ENCODE measurements around the gene RNF213.

Gene RNF213

GRCh38 chr17:80431246-80432195 is 170.9 kb downstream of the RNF213 start:
- no peak for DNase-seq (ENCODE audit: low read depth)

DNA sequence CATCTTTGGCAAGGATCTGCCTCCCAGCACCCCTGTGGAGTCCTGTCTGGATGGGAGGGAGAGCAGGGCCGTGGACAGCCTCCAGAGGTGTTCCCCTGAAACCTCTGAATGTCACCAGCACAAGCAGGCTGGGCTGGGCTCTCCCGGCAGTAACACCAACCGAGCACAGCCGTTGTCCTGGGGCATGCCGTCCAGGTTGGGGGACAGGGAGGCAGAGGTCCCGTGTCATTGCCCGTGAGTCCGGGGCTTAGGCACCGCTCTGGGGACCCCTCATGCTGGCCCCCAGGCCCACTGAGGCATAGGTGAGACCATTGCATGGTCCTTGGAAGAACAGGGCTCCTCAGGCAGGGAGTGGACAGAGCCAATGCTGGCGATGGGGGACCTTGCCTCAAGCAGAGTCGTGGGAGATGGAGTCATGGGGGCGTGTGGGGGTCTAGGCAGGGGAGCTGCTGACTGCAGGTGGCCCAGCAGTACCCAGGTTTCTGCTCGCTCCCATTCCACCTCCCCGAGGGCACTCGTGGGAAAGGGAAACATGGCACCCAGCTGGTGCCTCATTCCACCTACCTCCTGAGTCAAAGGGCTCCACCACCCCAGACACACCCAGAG is 171.8 kb downstream of the RNF213 start:
- no peak for DNase-seq (ENCODE audit: low read depth)

DNA sequence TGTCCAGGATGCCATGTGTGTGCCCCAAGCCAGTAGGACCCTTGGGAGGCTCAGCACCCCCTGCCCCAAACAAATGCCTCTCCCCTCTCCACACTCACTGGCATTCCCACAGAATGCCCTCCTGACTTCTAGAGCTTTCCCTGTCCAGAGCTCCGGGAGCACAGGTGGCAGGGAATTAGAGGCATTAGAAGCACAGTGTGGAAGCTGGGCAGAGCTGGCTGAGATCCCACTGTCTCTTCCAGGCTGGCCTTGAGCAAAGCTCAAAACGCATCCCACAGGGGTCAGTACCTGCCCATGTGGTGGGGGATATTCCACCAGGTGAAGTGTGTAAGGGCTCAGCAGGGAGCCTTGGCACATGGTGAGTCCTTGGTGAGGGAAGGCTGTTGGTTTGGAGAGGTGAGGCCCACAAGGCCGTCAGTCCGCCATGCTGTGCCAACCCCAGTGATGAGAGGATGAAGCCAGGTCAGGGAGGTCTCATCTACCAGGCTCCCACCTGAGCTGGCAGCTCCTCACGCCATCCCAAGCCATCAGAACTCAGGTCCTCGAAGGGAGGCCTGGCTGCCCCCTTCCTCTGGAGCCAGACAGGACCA is 172.4 kb downstream of the RNF213 start:
- DNase-seq (ENCODE audit: low read depth): no peak

GRCh38 chr17:80433916-80434666 is 173.4 kb downstream of the RNF213 start:
- no peak for DNase-seq (ENCODE audit: low read depth)

DNA sequence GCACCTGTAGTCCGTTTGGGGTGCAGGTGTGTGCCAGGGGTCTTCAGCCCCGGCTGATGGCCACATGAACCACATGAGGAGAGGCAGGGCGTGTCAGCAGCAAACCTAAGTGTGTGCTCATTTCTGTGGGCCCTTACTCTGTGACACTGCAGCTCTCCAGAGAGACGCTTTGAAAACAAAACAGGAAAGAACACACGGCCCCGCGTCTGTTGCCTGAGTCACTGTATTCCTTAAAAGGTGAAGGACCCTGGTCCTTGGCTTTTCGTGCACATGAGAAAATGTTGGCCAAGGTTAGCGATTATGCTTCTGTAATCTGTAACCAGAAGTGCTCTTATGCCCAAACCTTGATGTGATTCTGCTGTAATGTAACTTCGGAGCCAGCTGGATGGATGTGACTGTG is 176.9 kb downstream of the RNF213 start:
- DNase-seq (ENCODE audit: low read depth): no peak

GRCh38 chr17:80438806-80439205 is 178.2 kb downstream of the RNF213 start:
- DNase-seq (ENCODE audit: low read depth): no peak

DNA sequence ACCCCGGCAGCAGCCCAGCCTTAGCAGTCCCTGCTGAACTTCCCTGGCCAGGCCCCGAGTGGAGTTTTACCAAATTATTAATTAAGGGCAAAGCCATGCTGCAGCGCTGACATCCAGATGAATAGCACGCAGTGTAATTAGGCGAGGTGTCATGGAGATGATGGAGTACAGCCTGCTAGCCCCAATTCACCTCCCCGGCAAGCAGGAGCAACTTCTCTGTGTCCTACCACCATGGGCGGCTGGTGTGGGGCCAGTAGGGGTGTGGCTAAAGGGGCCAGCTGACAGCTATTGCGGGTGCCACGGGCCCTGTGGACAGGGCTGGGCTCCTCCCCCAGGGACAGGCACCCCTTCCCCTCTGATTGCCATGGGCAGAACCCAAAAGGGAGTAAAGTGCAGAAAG is 178.8 kb downstream of the RNF213 start:
- no peak for DNase-seq (ENCODE audit: low read depth)

GRCh38 chr17:80441133-80441578 is 180.5 kb downstream of the RNF213 start:
- peak; percentile 45 for DNase-seq (ENCODE audit: low read depth)

DNA sequence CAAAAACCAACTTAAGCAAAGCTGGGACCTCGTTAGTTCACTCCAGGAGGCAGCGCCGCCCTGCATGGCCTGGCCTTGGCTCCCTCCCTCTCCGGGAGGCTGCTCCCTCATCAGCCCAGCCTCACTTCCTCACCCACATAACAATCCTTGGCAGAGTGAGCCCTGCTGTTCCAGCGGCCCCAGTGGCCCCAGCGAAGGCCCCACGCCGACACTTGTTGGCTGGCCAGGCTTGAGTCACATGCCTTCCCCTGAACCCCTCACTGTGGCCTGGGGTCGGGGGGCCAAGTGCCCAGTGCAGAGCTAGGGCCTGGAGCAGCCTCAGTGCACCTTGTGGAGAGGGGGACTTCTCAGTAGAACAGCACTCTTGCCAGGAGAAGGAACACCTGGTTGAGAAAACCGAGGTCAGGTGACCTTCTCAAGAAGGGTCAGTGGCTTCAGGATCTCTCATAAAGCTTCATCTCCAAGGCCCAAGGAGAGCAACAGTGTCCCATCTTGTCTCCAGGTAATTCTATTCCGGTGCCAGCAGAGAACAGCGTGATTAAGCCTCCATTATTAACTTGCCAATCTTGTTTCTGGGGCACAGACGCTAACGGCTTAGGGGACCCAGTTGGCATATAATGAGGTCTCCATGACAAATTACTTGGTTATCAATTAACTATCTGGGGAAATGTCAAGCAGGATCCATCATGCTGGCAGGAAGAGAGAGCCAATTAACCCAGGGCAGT is 181.1 kb downstream of the RNF213 start:
- no peak for DNase-seq (ENCODE audit: low read depth)

DNA sequence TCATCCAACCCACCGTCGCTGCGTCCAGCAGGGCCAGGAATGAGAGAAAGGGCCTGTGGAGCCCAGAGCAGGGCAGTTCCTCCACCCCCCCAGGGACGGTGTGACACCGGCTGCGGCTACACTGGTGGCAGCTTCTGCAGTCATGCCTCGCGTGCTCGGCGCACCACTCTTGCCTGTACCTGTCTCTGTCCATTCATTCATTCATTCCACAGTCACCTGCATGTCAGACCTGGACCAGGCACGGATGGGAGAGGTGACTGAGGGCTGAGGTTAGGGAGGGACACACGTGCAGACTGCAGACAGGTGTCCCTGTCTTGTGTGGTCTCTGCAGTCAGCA is 181.6 kb downstream of the RNF213 start:
- no peak for DNase-seq (ENCODE audit: low read depth)

DNA sequence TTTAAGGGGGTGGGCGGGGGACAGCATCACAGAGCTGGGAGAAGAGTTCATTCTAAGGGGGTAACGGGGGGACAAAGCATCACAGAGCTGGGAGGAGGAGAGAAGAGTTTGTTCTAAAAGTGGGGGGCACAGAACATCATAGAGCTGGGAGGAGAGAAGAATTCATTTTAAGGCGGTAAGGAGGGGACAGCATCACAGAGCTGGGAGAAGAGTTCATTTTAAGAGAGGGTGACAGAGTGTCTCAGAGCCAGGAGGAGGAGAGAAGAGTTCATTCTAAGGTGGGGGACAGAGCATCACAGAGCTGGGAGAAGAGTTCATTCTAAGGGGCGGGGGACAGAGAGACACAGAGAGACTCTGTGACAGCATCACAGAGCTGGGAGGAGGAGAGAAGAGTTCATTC is 182.1 kb downstream of the RNF213 start:
- DNase-seq (ENCODE audit: low read depth): no peak

- DNase-seq (ENCODE audit: low read depth): no peak
Observed at GRCh38 chr17:80443498-80443897, 182.8 kb downstream of the RNF213 start.

- DNase-seq (ENCODE audit: low read depth): no peak
Observed at GRCh38 chr17:80443916-80444643, 183.4 kb downstream of the RNF213 start.

- DNase-seq (ENCODE audit: low read depth): no peak
Observed at GRCh38 chr17:80444644-80444979, 184.0 kb downstream of the RNF213 start.

- DNase-seq (ENCODE audit: low read depth): no peak
Observed at GRCh38 chr17:80445007-80445725, 184.5 kb downstream of the RNF213 start.

DNA sequence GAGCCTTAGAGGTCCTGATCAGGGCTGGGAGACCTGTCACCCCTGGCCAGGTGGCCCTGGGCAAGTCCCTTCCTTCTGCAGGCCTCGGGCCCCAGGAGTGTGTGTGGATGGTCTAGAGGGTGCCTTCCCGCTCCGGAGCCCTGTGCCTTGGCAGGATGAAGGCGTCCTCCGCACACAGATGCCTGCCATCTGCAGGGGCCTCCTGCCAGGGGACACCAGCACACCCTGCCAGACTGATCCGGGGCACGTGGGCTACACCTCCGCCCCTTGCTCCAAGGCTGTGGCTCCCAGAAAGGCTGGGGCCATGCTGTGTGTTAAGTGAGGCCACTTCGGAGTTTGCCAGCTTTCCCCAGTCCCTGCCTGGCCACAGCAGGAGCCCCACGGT is 185.1 kb downstream of the RNF213 start:
- no peak for DNase-seq (ENCODE audit: low read depth)

GRCh38 chr17:80446645-80447405 is 186.2 kb downstream of the RNF213 start:
- no peak for DNase-seq (ENCODE audit: low read depth)

- no peak for DNase-seq (ENCODE audit: low read depth)
Observed at GRCh38 chr17:80447790-80448189, 187.1 kb downstream of the RNF213 start.

Measured in T follicular helper cell (primary cell).